ENCODE data around the gene EML3.
"Not testable (repeated sequence)": the region's sequence is repeated elsewhere in the genome, so short reads cannot be mapped to it uniquely, and the experiment has no call there.

The EML3 gene

GRCh38 chr11:62570903-62571302 is 41.7 kb downstream of the EML3 start:
- not testable (repeated sequence) for DNase-seq (ENCODE audit: low spot score)

- no peak for DNase-seq (ENCODE audit: low spot score)
These were observed 43.0 kb downstream of the EML3 start for GRCh38 chr11:62569611-62570010.

GRCh38 chr11:62567018-62567633 is 45.4 kb downstream of the EML3 start:
- DNase-seq (ENCODE audit: low spot score) = no peak

GRCh38 chr11:62566247-62566646 is 46.3 kb downstream of the EML3 start:
- no peak for DNase-seq (ENCODE audit: low spot score)

- DNase-seq (ENCODE audit: low spot score) = no peak
These were observed 47.3 kb downstream of the EML3 start for GRCh38 chr11:62565100-62565802.

GRCh38 chr11:62561677-62562230 is 50.8 kb downstream of the EML3 start:
- DNase-seq (ENCODE audit: low spot score) = not testable (repeated sequence)

GRCh38 chr11:62560566-62561103 is 51.9 kb downstream of the EML3 start:
- peak; percentile 90 for DNase-seq (ENCODE audit: low spot score)

GRCh38 chr11:62559626-62560025 is 52.9 kb downstream of the EML3 start:
- DNase-seq (ENCODE audit: low spot score) = not testable (repeated sequence)

GRCh38 chr11:62559204-62559603 is 53.4 kb downstream of the EML3 start:
- no peak for DNase-seq (ENCODE audit: low spot score)

GRCh38 chr11:62558669-62559068 is 53.9 kb downstream of the EML3 start:
- no peak for DNase-seq (ENCODE audit: low spot score)

GRCh38 chr11:62556875-62557631 is 55.5 kb downstream of the EML3 start:
- peak; percentile 59 for DNase-seq (ENCODE audit: low spot score)

GRCh38 chr11:62556108-62556874 is 56.3 kb downstream of the EML3 start:
- DNase-seq (ENCODE audit: low spot score) = peak; percentile 88

GRCh38 chr11:62555464-62556107 is 57.0 kb downstream of the EML3 start:
- peak; percentile 91 for DNase-seq (ENCODE audit: low spot score)

GRCh38 chr11:62554387-62555167 is 58.0 kb downstream of the EML3 start:
- DNase-seq (ENCODE audit: low spot score) = no peak

GRCh38 chr11:62553839-62554361 is 58.7 kb downstream of the EML3 start:
- DNase-seq (ENCODE audit: low spot score) = no peak

GRCh38 chr11:62553080-62553838 is 59.3 kb downstream of the EML3 start:
- DNase-seq (ENCODE audit: low spot score) = peak; percentile 88

GRCh38 chr11:62552485-62553079 is 60.0 kb downstream of the EML3 start:
- DNase-seq (ENCODE audit: low spot score) = no peak

Measured in CD4-positive, alpha-beta T cell treated with Interleukin-15 for 4 hours (primary cell).